T-helper 1 cell treated with Interleukin-12 subunit alpha and Interleukin-12 subunit beta and Interleukin-4 antibody, amounts not matched to agents 30 ng/mL and 1 ng/mL, for 36 hours (primary cell): ENCODE results near the gene LTA4H. TPM values are rescaled to one million over a fixed set of nuclear protein-coding genes. Genes with fewer than 3 reads are reported as not detected.
"Not testable (repeated sequence)": the region's sequence is repeated elsewhere in the genome, so short reads cannot be mapped to it uniquely, and the experiment has no call there.

ENCODE experiments used
- intact Hi-C: fragments of 100-400 bp; cut with micrococcal nuclease; formaldehyde crosslinking; loops from one replicate; pipeline ENCODE4 v1.15.1; 2024
- total RNA-seq: library from RNA; stranded (reverse); gene quantifications from 2 replicates; pipeline ENCODE4 v1.2.3, GENCODE V29; 2022

Gene LTA4H
- 47.3 and 50.1 TPM in 2 replicates for total RNA-seq

DNA sequence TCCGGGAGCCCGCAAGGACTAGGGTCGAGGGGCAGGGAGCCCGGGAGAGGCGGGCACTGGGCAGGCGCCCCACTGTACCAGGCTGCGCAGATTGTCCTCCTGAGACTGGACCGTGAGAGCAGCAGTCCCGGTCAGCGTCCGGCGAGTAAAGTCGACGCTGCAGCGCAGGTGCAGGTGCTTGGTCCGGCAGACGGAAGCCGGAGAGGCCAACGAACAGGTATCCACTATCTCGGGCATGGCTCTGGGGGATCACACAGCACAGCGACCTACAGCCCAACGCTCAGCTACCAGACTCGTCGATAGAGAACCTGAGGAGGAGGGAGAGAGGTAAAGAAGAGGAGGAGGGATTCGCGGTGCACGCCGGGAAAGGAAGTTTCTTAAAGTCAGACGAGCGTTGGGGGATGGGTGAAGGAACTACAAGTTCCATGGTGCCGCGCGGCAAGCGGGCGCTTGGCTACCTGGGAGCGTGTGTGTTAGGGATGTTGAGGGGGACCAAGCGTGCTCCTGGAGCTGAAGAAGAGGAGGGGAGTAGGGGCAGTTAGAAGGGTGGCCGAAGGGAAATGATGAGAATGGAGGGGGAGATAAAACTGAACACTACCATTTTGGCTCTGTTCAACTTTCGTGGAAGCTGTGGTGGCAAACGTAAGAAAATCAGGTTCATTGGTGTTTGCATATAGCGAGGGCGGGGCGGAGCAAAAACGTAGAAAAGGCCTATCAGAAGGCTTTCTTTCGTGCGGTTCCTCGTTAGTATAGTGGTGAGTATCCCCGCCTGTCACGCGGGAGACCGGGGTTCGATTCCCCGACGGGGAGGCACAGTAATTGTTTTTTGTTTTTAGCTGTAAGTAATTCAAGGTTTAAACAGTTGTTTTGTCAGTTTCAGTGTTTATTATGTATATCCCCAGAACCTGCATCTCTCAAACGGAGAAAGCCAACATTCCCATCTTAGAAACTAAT is at the start of gene LTA4H:
TSS of gene LTA4H (minus strand) at position 305 of the 954 bp plus-strand sequence. CDS start at position 237, 68 bp downstream.
- intact Hi-C loops, result loop anchor here (1.0 to 5.0 kb wide), 19 partner anchors 12 to 1578 kb away; partner anchors contain the start of genes AMDHD1, CCDC38, CEP83 and CFAP54

DNA sequence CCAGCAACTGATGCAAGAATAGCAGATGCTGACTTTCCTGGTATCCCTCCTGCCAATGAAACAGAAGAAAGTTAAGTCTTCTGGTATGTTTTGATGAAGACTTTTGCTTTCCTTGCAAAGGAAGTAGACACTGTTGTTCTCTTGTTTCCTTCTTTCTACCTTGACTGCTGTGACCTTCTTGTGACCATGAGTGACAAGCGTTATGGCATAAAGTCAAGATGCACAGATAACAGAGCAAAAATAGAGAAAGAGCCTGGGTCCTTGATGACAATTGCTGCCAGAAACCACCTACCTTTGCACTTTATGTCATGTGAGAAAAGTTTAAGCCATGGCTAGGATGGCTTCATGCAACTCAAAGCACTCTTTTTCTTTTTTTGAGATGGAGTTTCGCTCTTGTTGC is 49.2 kb upstream of the LTA4H start:
- intact Hi-C loops, result no loop called here

DNA sequence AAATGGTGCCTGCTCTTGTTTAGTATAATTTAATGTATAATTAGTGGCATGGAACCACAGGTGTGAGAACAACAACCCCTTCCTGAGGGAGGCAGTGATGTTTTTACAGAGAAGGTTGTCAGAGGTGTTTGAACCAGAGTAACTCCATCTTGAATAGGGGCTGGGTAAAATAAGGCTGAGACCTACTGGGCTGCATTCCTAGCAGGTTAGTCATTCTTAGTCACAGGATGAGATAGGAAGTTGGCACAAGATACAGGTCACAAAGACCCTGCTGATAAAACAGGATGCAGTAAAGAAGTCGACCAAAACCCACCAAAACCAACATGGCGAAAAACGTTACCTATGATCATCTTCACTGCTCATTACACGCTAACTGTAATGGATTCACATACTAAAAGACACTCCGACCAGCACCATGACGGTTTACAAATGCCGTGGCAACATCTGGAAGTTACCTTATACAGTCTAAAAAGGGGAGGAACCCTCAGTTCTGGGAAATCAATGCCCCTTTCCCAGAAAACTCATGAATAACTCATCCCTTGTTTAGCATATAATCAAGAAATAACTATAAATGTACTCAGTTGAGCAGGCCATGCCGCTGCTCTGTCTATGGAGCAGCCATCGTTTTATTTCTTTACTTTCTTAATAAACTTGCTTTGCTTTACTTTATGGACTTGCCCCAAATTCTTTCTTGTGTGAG is 47.8 kb upstream of the LTA4H start:
- intact Hi-C loops, result no loop called here

DNA sequence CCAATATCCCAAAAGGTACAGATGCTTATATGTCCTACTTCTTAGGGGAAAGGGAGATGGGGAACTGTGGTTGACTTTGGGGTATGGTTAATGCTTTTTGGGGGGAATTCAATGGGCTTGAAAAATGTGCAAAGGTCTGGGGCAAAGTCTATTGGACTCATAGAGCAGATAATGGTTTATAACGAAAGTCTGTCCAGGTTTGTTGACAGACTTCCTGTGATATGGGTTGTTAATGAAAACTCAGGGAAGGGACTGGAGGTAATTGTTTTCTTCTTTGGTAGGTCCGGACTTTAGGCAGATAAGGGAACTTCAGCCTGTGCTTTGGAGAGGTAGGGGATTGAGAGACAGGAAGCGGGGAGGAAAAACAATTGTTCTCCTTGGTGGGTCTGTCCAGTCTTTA is 46.2 kb upstream of the LTA4H start:
- intact Hi-C loops, result no loop called here

DNA sequence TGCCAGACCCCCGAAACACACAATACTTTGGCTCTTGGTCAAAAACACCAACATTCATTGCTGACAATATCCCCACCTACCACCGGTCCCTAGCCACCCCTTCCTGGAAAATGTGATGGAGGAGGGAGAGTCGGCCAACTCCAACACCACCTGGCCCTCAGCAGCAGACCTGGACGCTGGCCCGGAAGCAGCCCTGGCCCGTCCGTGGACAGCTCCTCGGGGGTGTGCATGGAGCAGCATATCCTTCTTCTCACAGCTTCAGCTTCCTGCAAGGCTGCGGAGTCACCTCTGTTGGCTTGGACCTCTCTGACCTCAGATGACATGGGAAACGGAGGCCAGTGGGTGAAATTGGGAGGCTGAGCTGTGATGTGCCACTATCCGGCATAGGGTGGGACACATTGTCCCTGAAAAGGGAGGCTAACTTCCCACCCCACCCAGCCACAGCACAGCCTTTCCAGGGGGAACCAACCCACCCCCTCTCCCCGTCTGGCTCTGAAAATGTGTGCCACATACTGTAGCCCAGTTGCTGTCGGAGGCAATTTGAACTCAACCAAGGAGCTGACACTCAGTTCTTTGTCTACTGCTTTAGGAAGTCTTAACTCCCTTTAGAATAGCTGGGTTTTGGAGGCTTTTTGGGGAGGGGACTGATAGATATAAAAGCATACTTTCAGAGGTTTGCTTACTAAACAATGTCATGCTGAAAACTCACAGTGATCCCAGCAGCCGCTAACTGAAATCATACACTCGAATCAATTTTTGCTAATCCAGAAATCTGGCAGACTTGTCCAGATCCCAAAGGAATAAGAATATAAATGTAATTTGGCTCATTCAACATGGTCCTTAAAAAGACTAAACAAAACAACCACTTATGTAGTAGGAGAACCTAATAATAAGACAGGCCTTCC is 43.1 kb upstream of the LTA4H start:
- intact Hi-C loops, result no loop called here

DNA sequence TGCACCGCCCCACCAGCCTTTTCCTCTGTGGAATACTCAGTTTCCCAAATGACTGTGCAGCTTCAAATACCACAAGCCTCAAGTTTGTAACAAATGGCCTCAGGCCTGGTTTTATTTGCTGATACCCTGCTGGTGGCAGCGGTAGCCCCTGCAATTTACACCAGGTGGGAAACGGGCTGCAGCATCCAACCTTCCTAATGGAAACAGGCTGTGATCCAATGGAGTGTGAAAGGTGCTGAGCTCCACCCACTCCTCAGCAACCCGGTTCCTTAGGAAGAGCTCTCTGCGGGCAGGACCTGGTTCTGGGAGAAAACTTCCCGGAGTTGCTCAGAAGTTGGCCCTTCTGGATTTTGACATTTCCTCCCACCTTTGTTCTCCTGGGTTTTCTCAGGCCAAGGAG is 41.7 kb upstream of the LTA4H start:
- intact Hi-C loops, result no loop called here

DNA sequence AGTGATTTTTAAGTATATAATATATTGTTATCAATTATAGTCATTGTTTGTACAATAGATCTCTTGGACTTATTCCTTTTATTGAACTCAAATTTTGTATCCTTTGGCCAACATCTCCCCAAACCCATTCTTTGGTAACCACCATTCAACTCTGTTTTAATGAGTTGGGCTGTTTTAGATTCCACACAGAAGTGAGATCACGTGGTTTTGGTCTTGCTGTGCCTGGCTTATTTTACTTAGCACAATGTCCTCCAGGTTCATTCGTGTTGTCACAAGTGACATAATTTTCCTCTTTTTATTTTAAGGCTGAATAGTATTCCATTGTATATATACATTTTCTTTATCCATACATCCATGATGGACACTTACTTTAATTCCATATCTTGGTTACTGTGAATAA is 40.2 kb upstream of the LTA4H start:
- intact Hi-C loops, result no loop called here

DNA sequence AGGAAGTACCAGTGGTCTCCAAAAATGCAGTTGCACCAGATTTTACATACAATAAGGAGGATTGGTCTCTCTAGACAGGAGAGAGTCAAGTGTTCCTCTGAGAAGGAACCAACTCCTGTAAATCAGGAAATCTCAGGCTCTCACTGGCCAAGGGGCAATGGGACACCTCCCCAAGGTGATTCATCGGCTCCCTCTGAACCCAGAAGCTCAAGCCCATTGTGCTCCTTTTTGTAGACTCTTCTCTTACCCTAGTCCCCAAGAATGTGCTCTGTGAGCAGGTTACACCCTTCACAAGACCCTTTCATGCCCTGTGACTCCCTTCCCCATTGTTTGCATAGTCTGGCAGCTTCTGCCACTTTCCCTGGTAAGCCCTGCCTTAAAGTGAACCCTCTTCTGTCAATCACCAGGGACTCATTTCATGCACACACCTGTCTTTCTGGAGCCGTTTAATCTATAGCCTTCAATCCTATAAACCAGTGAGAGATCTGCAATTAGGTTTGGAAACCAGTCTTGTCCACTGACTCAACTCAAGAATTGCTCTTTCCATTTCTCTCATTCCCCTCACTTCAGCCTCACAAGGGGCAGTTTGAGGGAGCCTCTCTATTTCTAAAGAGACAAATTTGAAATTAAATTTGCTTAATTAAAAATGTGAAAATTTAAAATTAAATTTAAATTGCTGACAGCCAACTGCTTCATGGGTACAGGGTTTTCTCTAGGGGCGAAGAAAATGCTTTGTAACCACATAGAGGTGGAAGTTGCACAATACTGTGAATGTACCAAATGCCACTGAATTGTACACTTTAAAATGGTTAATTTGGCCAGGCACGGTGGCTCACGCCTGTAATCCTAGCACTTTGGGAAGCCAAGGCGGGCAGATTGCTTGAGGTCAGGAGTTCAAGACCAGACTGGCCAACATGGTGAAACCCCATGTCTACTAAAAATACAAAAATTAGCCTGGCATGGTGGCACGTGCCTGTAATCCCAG is 38.3 kb upstream of the LTA4H start:
- intact Hi-C loops, result no loop called here

DNA sequence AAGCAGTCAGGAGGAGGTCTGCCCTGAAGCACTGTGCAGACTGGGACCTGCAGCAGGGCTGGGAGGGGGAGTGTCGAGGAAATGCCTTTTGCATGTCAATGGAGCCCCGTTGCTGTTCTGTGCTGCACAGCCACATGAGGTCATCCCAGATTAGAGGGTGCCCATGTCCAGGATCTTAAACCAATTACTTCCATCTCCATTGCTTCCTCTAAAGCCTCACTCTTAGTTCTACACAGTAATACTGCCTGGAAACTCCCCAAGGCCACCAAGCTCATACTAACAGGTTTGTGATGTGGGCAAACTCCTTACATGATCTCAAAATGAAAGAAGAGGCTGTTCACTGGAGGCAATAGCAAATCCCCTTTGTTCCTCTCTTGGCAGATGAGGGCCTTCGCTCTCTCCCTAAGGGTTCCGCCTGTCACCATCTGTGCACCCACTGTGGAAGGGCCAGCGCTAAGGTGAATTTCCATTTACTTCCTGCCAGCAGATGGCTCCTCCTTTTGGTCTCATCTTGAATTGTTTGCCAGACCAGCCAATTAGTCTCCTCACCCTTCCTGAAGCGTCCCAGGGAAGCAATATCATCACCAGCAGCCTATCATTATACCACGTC is 35.4 kb upstream of the LTA4H start:
- intact Hi-C loops, result no loop called here

DNA sequence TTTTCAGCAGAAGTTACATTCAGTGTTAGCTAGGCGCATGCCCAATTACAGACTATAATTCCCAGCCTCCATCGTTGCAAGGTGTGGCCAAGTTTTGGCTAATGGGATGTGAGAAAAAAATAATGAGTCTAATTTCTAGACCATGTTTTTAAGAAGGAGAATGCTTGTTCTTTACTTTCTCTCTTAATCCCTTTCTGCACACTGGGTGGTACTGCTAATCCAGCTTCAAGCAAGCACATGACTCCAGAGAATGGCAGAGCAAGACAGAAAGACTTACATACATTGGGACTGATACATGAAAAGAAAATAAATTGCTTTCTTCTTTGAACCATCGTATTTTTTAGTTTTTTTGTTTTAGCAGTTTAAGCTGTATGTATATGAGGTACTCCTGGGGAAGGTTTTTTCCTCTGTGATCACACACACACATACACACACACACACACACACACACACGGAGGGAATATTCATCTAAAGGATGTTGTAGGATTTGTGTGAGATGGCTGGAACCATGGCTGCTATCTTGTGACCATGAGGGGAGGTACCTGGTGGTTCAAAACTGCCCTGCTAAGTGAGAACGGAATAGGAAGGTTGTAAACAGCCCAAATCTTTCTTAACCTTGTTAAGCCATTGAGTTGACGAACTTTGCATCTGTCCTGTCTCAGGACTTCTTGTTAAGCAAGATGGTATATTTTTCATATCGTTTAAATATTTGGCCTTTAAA is 34.3 kb upstream of the LTA4H start:
- intact Hi-C loops, result no loop called here

DNA sequence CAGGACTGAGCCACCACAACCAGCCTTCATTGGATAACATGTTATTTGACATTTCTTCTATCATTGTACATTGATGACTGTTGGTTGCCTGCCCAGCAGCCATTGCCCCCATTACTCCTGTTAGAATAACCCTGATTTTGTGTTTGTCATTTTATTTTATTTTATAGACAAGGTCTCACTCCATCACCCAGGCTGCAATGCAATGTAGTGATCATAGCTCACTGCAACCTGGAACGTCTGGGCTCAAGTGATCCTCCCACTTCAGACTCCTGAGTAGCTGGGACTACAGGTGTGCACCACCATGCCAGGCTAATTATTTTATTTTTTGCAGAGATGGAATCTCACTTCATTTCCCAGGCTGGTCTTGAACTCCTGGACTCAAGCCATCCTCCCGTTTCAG is 33.2 kb upstream of the LTA4H start:
- intact Hi-C loops, result no loop called here

DNA sequence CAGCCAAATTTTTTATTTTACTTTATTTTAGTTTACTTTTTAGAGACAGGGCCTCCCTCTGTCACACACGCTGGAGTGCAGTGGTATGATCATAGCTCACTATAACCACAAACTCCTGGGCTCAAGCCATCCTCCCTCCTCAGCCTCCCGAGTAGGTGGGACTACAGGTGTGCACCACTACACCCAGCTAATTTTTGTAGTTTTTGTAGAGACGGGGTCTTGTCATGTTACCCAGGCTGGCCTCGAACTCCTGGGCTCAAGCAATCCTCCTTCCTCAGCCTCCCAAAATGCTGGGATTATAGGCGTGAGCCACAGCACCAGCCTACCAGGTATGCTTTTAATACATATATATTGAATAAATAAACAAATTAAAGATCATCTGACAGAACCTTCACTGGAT is 32.7 kb upstream of the LTA4H start:
- intact Hi-C loops, result no loop called here

DNA sequence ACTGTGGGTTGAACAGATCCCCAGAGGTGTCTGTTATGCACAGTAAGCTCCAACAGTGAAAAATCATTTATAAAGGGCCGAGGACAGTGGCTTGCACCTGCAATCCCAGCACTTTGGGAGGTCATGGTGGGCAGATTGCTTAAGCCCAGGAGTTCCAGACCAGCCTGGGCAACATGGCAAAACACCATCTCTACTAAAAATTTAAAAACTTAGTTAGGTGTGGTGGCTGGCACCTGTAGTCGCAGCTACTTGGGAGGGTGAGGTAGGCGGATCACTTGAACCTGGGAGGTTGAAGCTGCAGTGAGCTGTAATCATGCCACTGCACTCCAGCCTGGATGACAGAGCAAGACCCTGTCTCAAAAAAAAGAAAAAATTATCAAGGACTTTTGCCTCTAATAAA is 30.4 kb upstream of the LTA4H start:
- intact Hi-C loops, result not testable (repeated sequence)

DNA sequence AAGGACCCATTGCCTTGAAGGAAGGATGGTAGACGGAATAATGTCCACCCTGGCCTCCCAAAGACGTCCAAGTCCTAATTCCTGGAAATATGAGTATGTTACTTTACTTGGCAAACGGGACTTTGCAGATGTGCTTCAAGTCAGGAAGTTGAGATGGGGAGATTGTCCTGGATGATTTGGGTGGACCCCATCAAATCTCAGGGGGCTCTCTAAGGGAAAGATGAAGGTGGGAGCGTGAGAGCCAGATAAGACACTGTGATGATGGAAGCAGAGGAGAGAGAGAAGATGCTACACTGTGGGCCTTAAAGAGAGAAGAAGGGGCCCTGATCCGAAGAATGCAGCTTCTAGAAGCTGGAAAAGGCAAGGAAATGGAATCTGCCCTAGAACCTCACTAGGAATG is 29.6 kb upstream of the LTA4H start:
- intact Hi-C loops, result no loop called here

DNA sequence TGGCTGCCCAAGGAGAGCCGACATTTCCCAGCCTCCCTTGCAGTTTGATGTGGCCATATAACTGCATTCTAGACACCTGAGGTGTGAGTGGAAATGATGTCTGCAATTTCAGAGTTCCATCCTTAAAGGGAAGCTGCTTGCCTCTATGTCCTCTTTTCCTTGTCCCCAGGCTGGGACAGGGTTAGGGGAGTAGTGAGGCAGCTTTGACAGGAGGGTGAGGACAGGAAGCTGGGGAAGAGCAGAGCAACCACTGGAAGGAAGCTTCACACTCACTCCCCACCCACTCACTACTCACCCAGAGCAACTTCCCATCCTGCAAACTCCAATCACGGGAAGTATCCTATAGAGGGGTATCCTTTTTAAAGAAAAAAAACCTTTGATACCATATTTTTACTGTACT is 28.9 kb upstream of the LTA4H start:
- intact Hi-C loops, result no loop called here

DNA sequence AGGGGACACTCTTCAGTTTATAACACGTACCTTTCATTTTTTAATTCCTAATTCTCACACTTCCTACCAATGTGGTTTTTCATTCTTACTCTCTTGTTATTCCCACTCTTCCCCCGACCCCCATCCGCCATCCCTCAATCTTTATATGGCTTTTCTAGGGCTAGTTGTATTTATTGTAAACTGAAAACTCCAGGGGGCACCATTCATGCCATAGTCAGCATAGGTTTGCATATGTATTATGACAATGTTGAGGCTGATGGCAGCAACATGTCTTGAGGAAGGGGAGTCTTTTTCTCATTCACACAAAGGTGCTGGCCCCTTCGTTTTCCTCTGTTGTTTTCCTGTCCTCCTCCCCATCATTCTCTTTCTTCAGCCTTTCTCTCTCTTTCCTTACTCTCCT is 27.7 kb upstream of the LTA4H start:
- intact Hi-C loops, result loop anchor here (2.0 kb wide), 1 partner anchor 1246 kb away; no protein-coding TSS in a partner anchor

DNA sequence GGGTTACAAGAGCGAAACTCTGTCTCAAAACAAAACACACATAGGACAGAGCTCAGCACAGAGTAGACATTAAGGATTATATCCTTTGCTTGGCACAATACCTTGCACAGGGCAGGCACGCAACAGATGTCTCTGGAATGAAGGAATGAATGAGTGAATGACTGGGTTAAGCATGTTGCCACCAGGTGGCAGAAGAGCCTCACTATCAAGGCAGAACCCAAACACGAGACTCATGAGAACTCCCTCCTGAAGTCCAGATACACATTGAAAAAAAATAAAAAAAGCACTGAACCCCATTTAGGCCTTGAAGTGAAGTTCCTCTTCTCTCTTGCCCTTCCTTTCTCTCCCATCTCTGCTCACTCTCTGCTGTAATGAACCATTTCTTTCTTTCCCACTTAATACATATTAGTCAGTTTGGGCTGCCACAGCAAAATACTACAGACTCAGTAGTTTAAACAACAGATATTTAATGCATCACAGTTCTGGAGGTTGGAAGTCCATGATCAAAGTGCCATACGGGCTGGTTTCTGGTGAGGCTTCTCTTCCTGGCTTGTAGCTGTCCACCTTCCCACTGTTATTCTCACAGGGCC is 26.6 kb upstream of the LTA4H start:
- intact Hi-C loops, result loop anchor here (1.0 to 2.0 kb wide), 10 partner anchors 26 to 1247 kb away; partner anchors contain the start of gene CFAP54

DNA sequence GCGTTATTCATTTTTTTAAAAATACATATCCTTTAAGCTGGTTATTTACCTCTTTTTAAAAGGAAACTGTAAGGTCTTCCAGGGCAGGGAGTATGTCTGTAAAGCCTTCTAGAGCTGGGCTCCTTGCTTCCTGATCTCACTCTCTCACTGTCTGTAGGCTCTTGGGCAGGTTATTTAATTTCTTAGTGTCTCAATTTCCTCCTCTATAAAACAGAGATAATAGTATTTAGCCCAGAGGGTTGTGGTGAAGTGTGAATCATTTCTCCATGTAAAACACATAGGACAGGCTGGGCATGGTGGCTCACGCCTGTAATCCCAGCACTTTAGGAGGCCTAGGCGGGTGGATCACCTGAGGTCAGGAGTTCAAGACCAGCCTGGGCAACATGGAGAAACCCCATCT is 25.9 kb upstream of the LTA4H start:
- intact Hi-C loops, result no loop called here

DNA sequence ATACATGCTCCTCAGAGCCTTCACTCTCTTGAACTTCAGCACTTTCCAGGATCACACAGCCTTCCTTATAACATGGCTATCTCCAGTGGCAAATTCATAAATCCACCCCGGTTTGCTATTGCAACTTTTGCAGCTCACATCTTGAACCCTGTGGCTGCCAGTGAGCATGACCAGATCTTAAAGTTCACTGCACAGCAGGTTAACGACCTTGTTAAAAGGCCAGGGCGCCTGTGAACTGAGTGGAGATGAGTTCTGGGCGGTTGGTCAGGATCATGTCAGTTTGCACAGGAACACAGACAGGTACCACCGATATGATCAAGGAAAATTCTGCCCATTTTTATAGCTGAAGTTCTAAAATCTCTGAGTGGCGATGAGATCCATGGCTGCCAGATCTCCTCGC is 24.7 kb upstream of the LTA4H start:
- intact Hi-C loops, result no loop called here
